Suprapubic skin (tissue), 4 donors: Measurements from ENCODE around the gene PTTG1IP.

Experiments used
- EP300 ChIP-seq: sonication (generic); formaldehyde crosslinking; IDR thresholded peaks from one replicate; pipeline ENCODE4 v1.6.1; 2017; ENCODE audit warnings: antibody characterized with exemption
- POLR2A ChIP-seq, 2 donors: fragments of 450-650 bp; IDR thresholded peaks; one replicate each; pipeline ENCODE4 v1.6.1; 2017; ENCODE audit warnings: antibody characterized with exemption in 2 of 2, mild to moderate bottlenecking in 2 of 2, moderate library complexity in 2 of 2
- POLR2AphosphoS5 ChIP-seq, 3 donors: sonication (generic); formaldehyde crosslinking; IDR thresholded peaks; one replicate each; pipeline ENCODE4 v1.6.1; 2017; ENCODE audit warnings: antibody characterized with exemption in 3 of 3
- TF ChIP-seq, protein P1 (sequence below), 2 donors: fragments of 200-600 bp in 1 of 2; fragments of 450-650 bp in 1 of 2; sonication (generic) in 1 of 2; IDR thresholded peaks; one replicate each; pipeline ENCODE4 v1.5.1; 2016 to 2019; ENCODE audit warnings: antibody characterized with exemption in 2 of 2, mild to moderate bottlenecking in 1 of 2, moderate library complexity in 1 of 2

DNA sequence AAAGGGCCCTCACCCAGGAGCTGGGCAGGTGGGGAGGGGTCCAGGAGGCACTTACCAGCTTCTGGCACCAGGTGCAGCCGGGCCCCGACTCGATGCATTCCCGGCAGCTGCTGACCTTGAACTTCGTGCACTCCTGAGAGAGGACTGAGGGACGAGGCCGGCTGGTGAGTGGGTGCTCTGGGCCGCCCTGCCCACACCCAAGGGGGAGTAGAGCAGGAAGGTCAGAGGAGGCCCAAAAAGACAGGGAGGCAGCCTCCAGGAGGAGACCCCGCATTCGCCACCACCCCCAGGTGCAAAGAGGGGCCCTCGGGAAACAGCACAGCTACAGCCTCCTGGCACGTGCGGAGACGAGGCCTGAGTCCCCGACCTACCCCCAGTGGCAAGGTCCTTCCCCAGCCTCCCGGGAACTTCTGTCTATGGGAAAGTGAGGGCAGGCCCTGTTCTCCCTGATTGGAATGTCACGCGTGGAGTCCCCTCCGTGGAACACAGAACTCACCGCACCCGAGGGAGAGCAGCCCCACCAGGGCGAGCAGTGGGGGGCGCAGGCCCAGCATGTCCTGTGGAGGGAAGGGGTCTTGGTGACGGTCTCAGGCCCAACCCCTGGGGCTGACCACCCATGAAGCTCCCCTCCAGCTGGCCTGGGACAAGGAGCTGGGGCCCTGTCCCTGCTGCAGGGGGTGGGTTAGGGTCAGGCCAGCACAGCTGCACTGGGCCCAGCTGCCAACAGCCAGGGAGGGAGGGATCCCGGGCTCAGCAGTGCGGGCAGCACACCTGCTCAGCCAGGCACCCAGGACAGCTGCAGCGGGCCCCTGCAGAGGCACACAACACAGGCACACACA is 37.0 kb upstream of the PTTG1IP start:
- TF ChIP-seq, protein P1, sequence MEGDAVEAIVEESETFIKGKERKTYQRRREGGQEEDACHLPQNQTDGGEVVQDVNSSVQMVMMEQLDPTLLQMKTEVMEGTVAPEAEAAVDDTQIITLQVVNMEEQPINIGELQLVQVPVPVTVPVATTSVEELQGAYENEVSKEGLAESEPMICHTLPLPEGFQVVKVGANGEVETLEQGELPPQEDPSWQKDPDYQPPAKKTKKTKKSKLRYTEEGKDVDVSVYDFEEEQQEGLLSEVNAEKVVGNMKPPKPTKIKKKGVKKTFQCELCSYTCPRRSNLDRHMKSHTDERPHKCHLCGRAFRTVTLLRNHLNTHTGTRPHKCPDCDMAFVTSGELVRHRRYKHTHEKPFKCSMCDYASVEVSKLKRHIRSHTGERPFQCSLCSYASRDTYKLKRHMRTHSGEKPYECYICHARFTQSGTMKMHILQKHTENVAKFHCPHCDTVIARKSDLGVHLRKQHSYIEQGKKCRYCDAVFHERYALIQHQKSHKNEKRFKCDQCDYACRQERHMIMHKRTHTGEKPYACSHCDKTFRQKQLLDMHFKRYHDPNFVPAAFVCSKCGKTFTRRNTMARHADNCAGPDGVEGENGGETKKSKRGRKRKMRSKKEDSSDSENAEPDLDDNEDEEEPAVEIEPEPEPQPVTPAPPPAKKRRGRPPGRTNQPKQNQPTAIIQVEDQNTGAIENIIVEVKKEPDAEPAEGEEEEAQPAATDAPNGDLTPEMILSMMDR (IDR thresholded peaks at IDR 0.05): no peak
- TF ChIP-seq POLR2A (IDR thresholded peaks at IDR 0.05) (no peak), EP300 (no peak), POLR2AphosphoS5 (IDR thresholded peaks at IDR 0.05) (no peak)
